Suprapubic skin (tissue), 4 donors: Measurements from ENCODE around the gene LLGL2. TPM values are rescaled to one million over a fixed set of nuclear protein-coding genes. Genes with fewer than 3 reads are reported as not detected.
"Not testable (repeated sequence)": the region's sequence is repeated elsewhere in the genome, so short reads cannot be mapped to it uniquely, and the experiment has no call there.

Experiments
- DNase-seq, 2 donors: peaks; one replicate each; pipeline ENCODE4 v3.0.0-alpha.2; 2019; ENCODE audit warnings: low spot score in 2 of 2
- H3K27ac ChIP-seq: fragments of 200-600 bp; sonication (generic); one replicate; pipeline ENCODE4 v1.5.1; 2019
- H3K27me3 ChIP-seq: fragments of 200-600 bp; sonication (generic); one replicate; pipeline ENCODE4 v1.5.1; 2019
- H3K36me3 ChIP-seq: fragments of 200-600 bp; sonication (generic); one replicate; pipeline ENCODE4 v1.5.1; 2019
- H3K4me1 ChIP-seq: fragments of 200-600 bp; sonication (generic); one replicate; pipeline ENCODE4 v1.5.1; 2019
- H3K4me3 ChIP-seq: fragments of 200-600 bp; sonication (generic); one replicate; pipeline ENCODE4 v1.5.1; 2019; ENCODE audit warnings: mild to moderate bottlenecking
- H3K9me3 ChIP-seq: fragments of 200-600 bp; sonication (generic); one replicate; pipeline ENCODE4 v1.5.1; 2019
- EP300 ChIP-seq: sonication (generic); formaldehyde crosslinking; IDR thresholded peaks from one replicate; pipeline ENCODE4 v1.6.1; 2017; ENCODE audit warnings: antibody characterized with exemption
- POLR2A ChIP-seq, 2 donors: fragments of 450-650 bp; IDR thresholded peaks; one replicate each; pipeline ENCODE4 v1.6.1; 2017; ENCODE audit warnings: antibody characterized with exemption in 2 of 2, mild to moderate bottlenecking in 2 of 2, moderate library complexity in 2 of 2
- POLR2AphosphoS5 ChIP-seq, 3 donors: sonication (generic); formaldehyde crosslinking; IDR thresholded peaks; one replicate each; pipeline ENCODE4 v1.6.1; 2017; ENCODE audit warnings: antibody characterized with exemption in 3 of 3
- WGBS: methylation state at CpG from one replicate; pipeline ENCODE4 v1.1.5; 2018; 5-methylcytosine and 5-hydroxymethylcytosine counted together
- total RNA-seq, 4 donors: library from RNA; depleted of rRNA; stranded (reverse); fragments of >200 nt; gene quantifications; one replicate each; pipeline ENCODE4 v1.1.0, GENCODE V29; 2016
- TF ChIP-seq, protein P1 (sequence below), 2 donors: fragments of 200-600 bp in 1 of 2; fragments of 450-650 bp in 1 of 2; sonication (generic) in 1 of 2; IDR thresholded peaks; one replicate each; pipeline ENCODE4 v1.5.1; 2016 to 2019; ENCODE audit warnings: antibody characterized with exemption in 2 of 2, mild to moderate bottlenecking in 1 of 2, moderate library complexity in 1 of 2

The LLGL2 gene
- total RNA-seq, 4 donors from 2014 or later: 75.3 to 114 (median 78.4) TPM

DNA sequence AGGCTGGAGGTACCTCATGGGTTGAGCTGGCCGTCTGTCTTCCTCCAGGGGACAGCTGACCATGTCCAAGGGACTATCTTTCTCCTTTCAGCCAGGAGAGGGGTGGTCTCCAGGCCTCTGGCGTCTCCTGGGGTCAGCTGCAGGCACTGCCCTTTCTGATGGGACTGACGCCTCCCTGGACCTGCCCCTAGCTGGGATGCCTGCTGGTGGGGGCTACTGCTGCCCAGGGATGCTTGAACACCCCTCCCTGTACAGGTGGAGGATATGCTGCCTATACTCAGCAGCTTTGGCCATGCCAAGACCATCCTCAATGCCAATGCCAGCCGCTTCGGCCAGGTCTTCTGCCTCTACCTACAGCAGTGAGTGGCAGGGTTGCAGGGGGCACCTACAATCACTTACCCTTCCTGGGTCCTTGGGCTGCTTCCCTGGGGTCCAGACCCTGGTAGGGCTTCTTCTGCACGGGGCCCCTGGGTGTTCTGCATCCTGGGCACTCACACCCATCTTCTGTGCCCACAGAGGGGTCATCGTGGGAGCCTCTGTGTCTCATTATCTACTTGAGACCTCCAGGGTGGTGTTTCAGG, 66.3 kb downstream of the LLGL2 start:
- H3K36me3 ChIP-seq: no peaks in the 10 kb centered on the region
- WGBS: 88% methylated on average over 5 of the region's 7 CpGs

DNA sequence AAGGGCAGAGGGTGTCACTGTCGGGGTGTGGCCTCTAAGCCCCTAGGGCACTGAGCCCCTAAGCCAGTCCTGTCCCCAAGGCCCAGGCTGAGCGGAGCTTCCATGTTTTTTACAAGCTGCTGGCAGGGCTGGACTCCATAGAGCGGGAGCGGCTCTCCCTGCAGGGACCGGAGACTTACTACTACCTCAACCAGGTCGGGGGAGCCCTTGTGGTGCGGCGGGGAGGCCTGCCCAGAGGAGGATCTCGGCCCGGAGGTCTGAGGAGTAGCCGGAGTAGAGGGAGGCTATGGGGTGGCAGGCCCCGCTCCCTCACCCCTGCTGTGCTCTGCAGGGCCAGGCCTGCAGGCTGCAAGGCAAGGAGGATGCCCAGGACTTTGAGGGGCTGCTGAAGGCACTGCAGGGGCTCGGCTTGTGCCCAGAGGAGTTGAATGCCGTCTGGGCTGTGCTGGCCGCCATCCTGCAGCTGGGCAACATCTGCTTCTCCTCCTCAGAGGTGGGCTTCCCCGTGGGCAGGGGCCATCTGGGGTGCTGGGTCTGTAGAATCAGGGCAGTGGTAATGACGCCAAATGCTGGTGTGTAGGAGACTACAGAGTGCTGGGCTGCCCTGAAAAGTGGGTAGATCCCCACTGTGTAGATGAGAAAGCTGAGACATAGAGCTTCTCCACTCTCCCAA, 67.0 kb downstream of the LLGL2 start:
- H3K9me3 ChIP-seq: no peaks in the 10 kb centered on the region
- WGBS: 100% methylated on average over 1 of the region's 17 CpGs
- H3K4me1 ChIP-seq: peaks cover 26% of the 10 kb centered on the region
- no peak overlapping the region for H3K4me3 ChIP-seq
- TF ChIP-seq, protein P1, sequence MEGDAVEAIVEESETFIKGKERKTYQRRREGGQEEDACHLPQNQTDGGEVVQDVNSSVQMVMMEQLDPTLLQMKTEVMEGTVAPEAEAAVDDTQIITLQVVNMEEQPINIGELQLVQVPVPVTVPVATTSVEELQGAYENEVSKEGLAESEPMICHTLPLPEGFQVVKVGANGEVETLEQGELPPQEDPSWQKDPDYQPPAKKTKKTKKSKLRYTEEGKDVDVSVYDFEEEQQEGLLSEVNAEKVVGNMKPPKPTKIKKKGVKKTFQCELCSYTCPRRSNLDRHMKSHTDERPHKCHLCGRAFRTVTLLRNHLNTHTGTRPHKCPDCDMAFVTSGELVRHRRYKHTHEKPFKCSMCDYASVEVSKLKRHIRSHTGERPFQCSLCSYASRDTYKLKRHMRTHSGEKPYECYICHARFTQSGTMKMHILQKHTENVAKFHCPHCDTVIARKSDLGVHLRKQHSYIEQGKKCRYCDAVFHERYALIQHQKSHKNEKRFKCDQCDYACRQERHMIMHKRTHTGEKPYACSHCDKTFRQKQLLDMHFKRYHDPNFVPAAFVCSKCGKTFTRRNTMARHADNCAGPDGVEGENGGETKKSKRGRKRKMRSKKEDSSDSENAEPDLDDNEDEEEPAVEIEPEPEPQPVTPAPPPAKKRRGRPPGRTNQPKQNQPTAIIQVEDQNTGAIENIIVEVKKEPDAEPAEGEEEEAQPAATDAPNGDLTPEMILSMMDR (IDR thresholded peaks at IDR 0.05): no peak
- TF ChIP-seq POLR2A (IDR thresholded peaks at IDR 0.05) (no peak), POLR2AphosphoS5 (IDR thresholded peaks at IDR 0.05) (no peak), EP300 (no peak)
- H3K27ac ChIP-seq: no peak overlapping the region
- peak in 1 of 2 donors; percentile 64 for DNase-seq
- no peaks in the 10 kb centered on the region for H3K27me3 ChIP-seq
- H3K36me3 ChIP-seq: no peaks in the 10 kb centered on the region

More for the DNA sequence above, 66.3 kb downstream of the LLGL2 start:
- Histone ChIP-seq H3K27ac (no peak overlapping the region), H3K27me3 (no peaks in the 10 kb centered on the region), H3K4me1 (peaks cover 29% of the 10 kb centered on the region), H3K9me3 (no peaks in the 10 kb centered on the region), H3K4me3 (no peak overlapping the region)
- DNase-seq: no peak
- TF ChIP-seq POLR2A (IDR thresholded peaks at IDR 0.05): no peak
- TF ChIP-seq, protein P1 (IDR thresholded peaks at IDR 0.05): no peak
- TF ChIP-seq EP300: no peak
- no peak for TF ChIP-seq POLR2AphosphoS5 (IDR thresholded peaks at IDR 0.05)

DNA sequence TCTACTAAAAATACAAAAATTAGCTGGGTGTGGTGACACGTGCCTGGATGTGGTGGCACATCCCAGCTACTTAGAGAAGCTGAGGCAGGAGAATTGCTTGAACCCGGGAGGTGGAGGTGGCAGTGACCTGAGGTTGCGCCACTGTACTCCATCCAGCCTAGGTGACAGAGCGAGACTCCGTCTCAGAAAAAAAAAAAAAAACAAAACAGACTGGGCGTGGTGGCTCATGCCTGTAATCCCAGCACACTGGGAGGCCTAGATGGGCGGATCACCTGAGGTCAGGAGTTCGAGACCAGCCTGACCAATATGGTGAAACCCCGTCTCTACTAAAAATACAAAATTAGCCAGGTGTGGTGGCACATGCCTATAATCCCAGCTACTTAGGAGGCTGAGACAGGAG, 67.9 kb downstream of the LLGL2 start:
- 70% methylated on average over 9 of the region's 9 CpGs for WGBS
- H3K4me3 ChIP-seq, H3K36me3 ChIP-seq, DNase-seq, H3K9me3 ChIP-seq, H3K27ac ChIP-seq, H3K27me3 ChIP-seq: not testable (repeated sequence)
- H3K4me1 ChIP-seq: peaks cover 18% of the 10 kb centered on the region

DNA sequence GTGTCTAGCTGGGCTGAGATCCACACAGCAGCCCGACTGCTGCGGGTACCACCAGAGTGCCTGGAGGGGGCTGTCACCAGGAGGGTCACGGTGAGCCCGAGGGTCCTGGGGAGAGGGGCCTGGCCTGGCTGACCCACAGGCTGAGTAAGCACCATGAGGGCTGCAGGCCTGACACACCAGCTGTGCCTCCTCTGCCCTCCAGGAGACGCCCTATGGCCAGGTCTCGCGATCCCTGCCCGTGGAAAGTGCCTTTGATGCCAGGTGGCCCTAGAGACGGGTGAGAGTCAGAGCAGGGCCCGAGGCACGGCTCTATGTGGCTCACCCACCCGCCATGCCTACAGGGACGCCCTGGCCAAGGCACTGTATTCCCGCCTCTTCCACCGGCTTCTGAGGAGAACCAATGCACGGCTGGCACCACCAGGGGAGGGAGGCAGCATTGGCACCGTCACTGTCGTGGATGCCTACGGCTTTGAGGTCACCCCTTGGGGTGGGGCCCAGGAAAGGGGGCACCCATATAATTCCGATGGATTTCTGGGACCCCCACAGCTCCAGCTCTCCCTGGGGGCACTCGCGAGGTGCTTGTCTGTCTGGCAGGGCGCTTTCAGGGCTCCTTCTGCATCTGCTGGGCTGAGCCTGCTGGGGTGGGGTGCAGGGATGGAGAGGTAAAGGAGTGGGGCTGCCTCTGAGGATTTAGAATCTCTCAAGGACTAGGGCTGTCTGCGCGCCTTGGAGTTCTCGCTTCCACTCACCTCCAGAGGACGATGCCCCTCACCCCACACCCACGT, 69.2 kb downstream of the LLGL2 start:
- DNase-seq: peak in 1 of 2 donors; percentile 59
- H3K27me3 ChIP-seq: no peaks in the 10 kb centered on the region
- H3K27ac ChIP-seq: no peak overlapping the region
- H3K4me1 ChIP-seq: peaks cover 8% of the 10 kb centered on the region
- WGBS: 95% methylated on average over 6 of the region's 28 CpGs
- no peak for TF ChIP-seq POLR2A (IDR thresholded peaks at IDR 0.05)
- no peak for TF ChIP-seq EP300
- TF ChIP-seq POLR2AphosphoS5 (IDR thresholded peaks at IDR 0.05): no peak
- TF ChIP-seq, protein P1 (IDR thresholded peaks at IDR 0.05): no peak
- H3K9me3 ChIP-seq: no peaks in the 10 kb centered on the region
- H3K4me3 ChIP-seq: no peak overlapping the region
- H3K36me3 ChIP-seq: no peaks in the 10 kb centered on the region

DNA sequence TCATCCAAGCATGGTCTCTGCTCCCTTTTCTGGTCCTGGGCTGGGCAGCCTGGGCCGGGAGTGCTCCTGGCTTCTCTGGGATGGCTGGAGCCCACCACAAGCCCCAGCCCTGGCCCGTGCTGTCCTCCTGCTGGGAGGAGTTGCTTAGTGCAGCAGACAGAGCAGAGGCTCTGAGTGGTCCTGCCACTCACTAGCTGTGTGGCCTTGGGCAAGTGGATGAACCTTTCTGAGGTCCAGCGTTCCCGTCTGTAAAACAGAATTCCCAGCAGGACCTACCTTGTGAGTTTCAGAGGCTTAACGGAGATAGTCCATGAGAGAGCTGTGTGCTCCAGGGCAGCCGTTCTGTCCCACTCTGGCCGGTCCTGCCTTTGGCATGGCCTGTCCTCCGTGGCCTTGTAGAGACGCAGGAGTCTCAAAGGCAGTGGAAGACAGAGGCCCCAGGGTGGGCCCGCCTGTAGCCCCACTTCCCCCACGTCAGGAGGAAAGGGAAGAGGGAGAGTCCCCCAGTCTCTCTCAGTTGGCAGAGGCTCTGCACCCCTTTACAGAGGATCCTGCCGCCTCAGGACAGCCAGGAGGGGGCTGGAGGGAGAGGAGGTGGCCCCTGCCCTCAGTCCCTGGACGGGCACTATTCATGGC, 69.9 kb downstream of the LLGL2 start:
- Histone ChIP-seq H3K9me3 (no peaks in the 10 kb centered on the region), H3K27me3 (no peaks in the 10 kb centered on the region), H3K4me1 (peaks cover under 1% of the 10 kb centered on the region), H3K36me3 (no peaks in the 10 kb centered on the region), H3K4me3 (no peak overlapping the region), H3K27ac (no peak overlapping the region)
- DNase-seq: no peak
- 100% methylated on average over 1 of the region's 13 CpGs for WGBS
- no peak for TF ChIP-seq EP300

DNA sequence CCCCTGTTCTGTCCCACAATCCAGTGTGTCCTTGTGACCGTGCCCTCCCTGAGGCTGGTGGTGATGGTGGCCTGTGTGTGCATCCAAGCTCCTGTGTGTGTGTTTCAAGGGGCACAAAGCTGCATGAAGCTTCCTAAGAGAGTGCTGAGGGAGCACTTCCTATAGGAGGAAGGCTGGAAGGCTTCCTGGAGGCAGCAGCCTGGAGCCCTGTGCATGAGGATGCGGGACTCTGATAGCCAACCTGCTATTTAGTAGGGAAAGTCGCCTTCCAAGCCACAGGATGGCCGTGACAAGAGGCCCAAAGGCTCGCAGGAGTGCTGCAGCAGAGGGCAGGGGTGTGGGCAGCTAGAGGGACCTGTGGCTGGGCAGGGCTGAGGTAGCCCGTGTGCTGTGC, 70.4 kb downstream of the LLGL2 start:
- WGBS: 95% methylated on average over 5 of the region's 6 CpGs
- DNase-seq: no peak
- no peak overlapping the region for H3K27ac ChIP-seq
- H3K36me3 ChIP-seq: no peaks in the 10 kb centered on the region
- no peak overlapping the region for H3K4me3 ChIP-seq
- H3K9me3 ChIP-seq: no peaks in the 10 kb centered on the region
- peaks cover under 1% of the 10 kb centered on the region for H3K4me1 ChIP-seq
- TF ChIP-seq POLR2A (IDR thresholded peaks at IDR 0.05) (no peak), POLR2AphosphoS5 (IDR thresholded peaks at IDR 0.05) (no peak), EP300 (no peak)
- TF ChIP-seq, protein P1 (IDR thresholded peaks at IDR 0.05): no peak
- H3K27me3 ChIP-seq: no peaks in the 10 kb centered on the region
